HG03066 (cell line): ENCODE results near the gene MUS81.
A peak's percentile ranks its signal among the peaks of the same experiment; 100 is the strongest.
"Not testable (repeated sequence)": the region's sequence is repeated elsewhere in the genome, so short reads cannot be mapped to it uniquely, and the experiment has no call there.

Source experiments
- ATAC-seq: cut with Tn5 transposase; IDR thresholded peaks from one replicate; pipeline ENCODE4 v1.9.1; 2021; ENCODE audit warnings: low read depth; ENCODE audit not compliant: unreplicated experiment

MUS81 gene

GRCh38 chr11:65847746-65848145 lies 12.5 kb upstream of the MUS81 start:
- no peak for ATAC-seq

- not testable (repeated sequence) for ATAC-seq
Measured at GRCh38 chr11:65848693-65849092, 11.5 kb upstream of the MUS81 start.

DNA sequence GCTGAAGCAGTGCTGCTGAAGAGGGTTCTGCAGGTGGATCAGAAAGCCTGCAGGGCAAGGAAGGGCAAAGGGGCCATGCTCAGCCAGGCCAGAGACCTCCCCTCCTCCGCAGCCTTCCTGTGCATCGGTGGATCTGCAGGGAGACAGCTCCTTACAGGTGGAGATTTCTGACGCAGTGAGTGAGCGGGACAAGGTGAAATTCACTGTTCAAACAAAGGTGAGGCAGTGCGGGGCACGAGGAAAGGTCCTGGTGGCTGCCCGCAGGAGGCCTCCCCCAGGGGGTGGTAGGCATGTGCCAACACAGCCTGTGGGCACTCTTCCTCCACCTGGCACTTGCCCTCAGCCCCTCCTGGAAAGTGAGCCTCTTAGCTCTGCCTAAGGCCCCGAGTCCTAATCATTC lies 10.9 kb upstream of the MUS81 start:
- ATAC-seq = no peak

- ATAC-seq = no peak
Measured at GRCh38 chr11:65849771-65850216, 10.4 kb upstream of the MUS81 start.

- ATAC-seq = no peak
Measured at GRCh38 chr11:65850217-65851082, 9.8 kb upstream of the MUS81 start.

- no peak for ATAC-seq
Measured at GRCh38 chr11:65851083-65851579, 9.1 kb upstream of the MUS81 start.

GRCh38 chr11:65851811-65852507 lies 8.3 kb upstream of the MUS81 start:
- no peak for ATAC-seq

GRCh38 chr11:65852508-65853245 lies 7.6 kb upstream of the MUS81 start:
- no peak for ATAC-seq

DNA sequence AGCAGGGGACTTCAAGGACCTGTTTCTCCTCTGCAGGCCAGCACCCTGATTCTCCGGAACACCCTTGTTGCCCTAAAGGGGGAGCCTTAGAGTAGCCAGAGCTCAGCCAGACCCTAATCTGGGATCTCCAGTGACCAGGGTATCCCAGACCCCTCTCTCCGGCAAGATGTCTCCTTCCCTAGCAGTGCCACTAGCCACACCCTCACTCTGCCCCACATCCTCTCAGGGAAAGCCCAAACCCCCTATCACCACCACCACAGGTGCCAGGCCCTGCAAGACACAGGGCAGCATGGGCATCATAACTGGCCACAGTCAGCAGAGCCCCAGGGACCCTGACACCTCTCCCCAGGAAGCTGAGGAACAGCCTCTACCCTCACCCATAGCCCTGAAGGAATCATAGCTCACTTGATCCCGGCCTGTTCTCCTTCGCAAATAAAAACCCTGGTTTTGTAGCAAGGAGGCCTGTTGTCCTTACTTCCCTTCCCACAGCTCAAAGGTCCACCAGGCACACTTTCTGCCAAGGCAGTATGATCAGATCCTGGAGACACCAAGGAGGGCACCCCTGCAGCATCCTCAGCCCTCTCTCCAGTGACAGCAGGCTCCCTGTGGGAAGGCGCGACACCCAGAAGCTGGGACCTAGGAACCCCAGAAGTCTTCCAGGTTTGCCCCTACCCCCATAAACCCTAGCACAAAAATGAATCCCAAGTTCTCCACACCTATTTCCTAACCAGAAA lies 6.8 kb upstream of the MUS81 start:
- no peak for ATAC-seq

DNA sequence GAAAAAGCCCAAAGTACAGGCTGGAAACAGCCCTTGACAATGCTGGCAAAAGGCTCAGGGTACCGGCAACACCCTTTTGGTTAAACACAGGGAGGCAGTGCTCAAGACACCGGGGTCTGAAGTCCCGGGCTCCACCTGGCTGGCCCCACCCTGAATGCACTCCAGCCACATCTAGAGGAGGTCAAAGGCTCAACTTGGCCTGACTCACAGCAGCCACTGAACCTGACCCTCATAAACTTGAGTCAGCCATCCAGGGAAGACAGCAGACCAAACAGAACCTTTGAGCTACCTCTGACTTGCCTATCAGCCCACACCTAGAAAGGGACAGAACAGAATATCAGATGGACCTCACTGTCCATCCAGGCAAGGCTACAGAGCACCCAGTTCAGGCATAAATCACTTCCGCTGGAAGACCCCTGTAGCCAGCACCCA lies 6.1 kb upstream of the MUS81 start:
- no peak for ATAC-seq

GRCh38 chr11:65854852-65855837 lies 5.1 kb upstream of the MUS81 start:
- no peak for ATAC-seq

DNA sequence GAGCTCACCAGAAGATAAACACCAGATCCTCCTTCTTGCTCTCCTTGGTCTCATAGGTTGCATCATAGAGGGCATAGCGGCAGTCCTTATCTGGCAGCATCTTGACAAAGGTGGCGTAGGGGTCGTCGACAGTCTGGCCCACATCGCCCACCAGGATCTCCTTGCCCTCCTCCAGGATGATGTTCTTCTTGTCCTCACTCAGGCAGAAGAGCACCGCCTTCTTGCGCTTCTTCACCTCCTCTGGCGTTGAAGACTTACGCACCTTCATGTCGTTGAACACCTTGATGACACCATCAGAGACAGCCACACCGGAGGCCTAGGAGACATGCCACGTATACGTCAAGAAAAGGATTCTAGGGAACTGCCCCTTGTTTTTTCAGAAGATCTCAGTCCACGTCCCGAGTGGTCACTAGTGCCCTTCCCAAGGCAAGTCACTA lies 4.3 kb upstream of the MUS81 start:
- ATAC-seq = no peak

DNA sequence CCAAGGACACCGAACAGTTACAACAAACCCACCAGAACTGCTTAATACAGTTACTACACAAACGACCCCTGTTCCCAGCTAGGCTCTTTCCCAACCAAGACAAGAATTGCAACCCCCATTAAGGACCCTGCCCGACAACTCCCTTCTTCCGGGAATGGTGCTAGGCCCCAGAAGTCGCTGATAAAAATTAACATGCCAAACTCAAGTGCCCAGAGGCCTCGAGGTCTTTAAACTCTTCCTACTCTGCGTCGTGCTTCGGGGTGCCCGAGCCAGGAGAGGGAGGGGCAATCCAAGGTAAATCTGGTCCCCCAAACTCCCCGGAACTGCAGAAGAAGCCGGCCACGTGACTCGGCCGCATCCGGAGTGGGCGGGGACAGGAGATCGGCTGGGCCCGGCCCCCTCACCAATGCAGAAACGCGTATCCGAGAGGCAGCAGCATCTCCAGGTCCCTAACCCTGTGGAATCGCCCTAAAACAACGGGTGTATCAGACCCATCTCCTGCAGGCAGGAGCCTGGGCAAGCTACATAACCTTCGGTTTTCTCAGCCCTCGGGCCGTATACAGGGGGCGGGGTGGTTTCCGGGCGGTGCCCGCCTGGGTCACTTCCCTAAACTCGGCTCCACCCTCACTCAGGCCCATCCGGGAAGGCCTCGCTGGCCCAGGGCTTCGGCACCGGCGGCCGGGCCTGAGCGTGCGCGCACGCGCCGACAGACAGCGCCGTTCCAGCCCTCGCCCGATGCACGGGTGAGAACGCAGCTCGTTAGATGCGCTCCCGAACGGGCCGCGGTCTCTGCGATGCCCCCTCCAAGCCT lies 3.3 kb upstream of the MUS81 start:
- ATAC-seq = no peak

- peak; percentile 1 for ATAC-seq
Measured at GRCh38 chr11:65857500-65857852, 2.8 kb upstream of the MUS81 start.

- ATAC-seq = peak; percentile 46
Measured at GRCh38 chr11:65857853-65858680, 2.2 kb upstream of the MUS81 start, which contains the start of gene CFL1. Gene CFL1, minus strand, starts transcription at chr11:65858180. Its CDS starts 81 bp downstream, at chr11:65858099.

GRCh38 chr11:65858681-65859087 lies 1.5 kb upstream of the MUS81 start:
- ATAC-seq = no peak

DNA sequence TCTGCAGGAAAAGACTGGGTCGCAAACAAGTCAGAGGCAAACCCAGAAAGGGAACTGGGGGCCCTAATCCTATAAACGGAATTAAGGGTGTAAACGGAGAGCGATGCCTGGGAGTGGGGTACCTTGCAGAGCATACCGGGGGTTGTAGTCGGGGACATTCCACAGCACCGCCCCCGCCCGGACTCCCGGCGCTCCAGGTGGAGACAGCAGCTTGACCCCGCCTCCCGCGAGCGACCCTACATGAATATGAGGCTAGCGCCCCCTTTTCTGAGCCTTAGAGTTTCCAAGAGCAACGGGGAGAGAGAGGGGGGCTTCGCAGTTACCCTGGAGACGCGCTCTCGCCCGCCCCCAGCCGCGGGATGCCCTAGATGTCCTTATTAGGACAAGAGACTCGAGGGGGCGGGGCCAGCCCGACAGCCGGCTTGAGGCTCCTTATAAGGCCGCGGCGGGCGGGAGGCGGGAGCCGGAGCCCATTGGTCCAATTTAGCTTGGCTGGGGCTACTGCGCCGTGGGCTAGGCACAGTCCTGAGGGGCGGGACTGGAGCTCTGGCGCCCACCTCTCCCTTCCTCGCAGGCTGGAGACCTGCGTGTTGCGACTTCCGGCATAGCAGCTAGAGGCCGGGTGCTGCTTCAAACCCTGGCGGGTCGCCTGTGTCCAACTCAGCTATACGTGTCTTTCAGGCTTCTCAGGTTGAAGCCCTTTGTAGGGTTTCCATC lies 980 bp upstream of the MUS81 start:
- peak; percentile 52 for ATAC-seq
